ENCODE results near the gene DQX1. TPM values are rescaled to one million over a fixed set of nuclear protein-coding genes. Genes with fewer than 3 reads are reported as not detected.

DQX1 gene
- total and polyA plus RNA-seq, 2 experiments from 2014 or later = 0.32 to 0.52 TPM

- H3K79me2 ChIP-seq (replicated peaks; ENCODE audit: insufficient read depth) = peaks cover 5% of the 10 kb centered on the region
- ATAC-seq = no peak
- no peaks in the 10 kb centered on the region; the same call in 2 of the 3 replicates for H3K4me1 Mint-ChIP-seq
Measured at GRCh38 chr2:74488643-74489481, 37.2 kb downstream of the DQX1 start.

More at GRCh38 chr2:74488643-74489481, 37.2 kb downstream of the DQX1 start:
- Histone ChIP-seq H3K4me2 (no peak overlapping the region), H2AFZ (no peak overlapping the region), H4K20me1 (replicated peaks; ENCODE audit: insufficient read depth) (no peaks in the 10 kb centered on the region), H3K36me3 (ENCODE audit: insufficient read depth) (peaks cover 5% of the 10 kb centered on the region; the same call in 1 of the 2 replicates), H3K9me2 (ENCODE audit: insufficient read depth) (no peaks in the 10 kb centered on the region), H3F3A (replicated peaks; ENCODE audit: low read depth) (no peaks in the 10 kb centered on the region), H3K4me1 (ENCODE audit: insufficient read depth) (no peaks in the 10 kb centered on the region), H3K27ac (ENCODE audit: low read depth) (no peak overlapping the region), H3K4me3 (no peak overlapping the region), H3K27me3 (ENCODE audit: insufficient read depth) (no peaks in the 10 kb centered on the region)
- no peak overlapping the region for H3K4me3 Mint-ChIP-seq
- H3K36me3 Mint-ChIP-seq (ENCODE audit: low read depth) = peaks cover 50% of the 10 kb centered on the region
- TF ChIP-seq STAT1 (IDR thresholded peaks at IDR 0.05; ENCODE audit: unreplicated experiment) = no peak
- TF ChIP-seq POLR2AphosphoS5 (IDR thresholded peaks at IDR 0.05; ENCODE audit: low read depth) = no peak
- no peak for TF ChIP-seq ETS1 (IDR thresholded peaks at IDR 0.05)
- no peak for TF ChIP-seq ZNF331 (CRISPR knock-in tag; IDR thresholded peaks at IDR 0.05; ENCODE audit: low read depth)
- no peak for TF ChIP-seq ZNF114 (CRISPR knock-in tag; IDR thresholded peaks at IDR 0.05)
- TF ChIP-seq CTCF (conservative IDR thresholded peaks at IDR 0.05; ENCODE audit: low read depth in 2 of 2) = no peak
- TF ChIP-seq EZH2 (IDR thresholded peaks at IDR 0.05; ENCODE audit: low read depth, unreplicated experiment) = no peak
- TF ChIP-seq JUNB (IDR thresholded peaks at IDR 0.05; ENCODE audit: unreplicated experiment) = no peak
- no peak for TF ChIP-seq NANOG (IDR thresholded peaks at IDR 0.05; ENCODE audit: borderline replicate concordance)
- no peak for TF ChIP-seq ZNF462 (CRISPR knock-in tag; IDR thresholded peaks at IDR 0.05)
- no peak for TF ChIP-seq CREB1 (CRISPR knock-in tag; IDR thresholded peaks at IDR 0.05; ENCODE audit: low read depth)
- no peak for TF ChIP-seq REST (IDR thresholded peaks at IDR 0.05; ENCODE audit: unreplicated experiment)
- no peak for TF ChIP-seq EZH2phosphoT487 (IDR thresholded peaks at IDR 0.05; ENCODE audit: unreplicated experiment)
- H3K9me3 Mint-ChIP-seq = no peaks in the 10 kb centered on the region; the same call in 2 of the 3 replicates
- no peak for DNase-seq (ENCODE audit: low spot score)
- H3K27me3 Mint-ChIP-seq (ENCODE audit: insufficient read depth, low read depth, poor library complexity) = peaks cover 6% of the 10 kb centered on the region
- H3K27ac Mint-ChIP-seq = no peak overlapping the region

Measured in GM23338 (cell line).